Activated naive CD4-positive, alpha-beta T cell treated with Interleukin-2 at 50 U/mL for 16 hours (primary cell): Measurements from ENCODE around the gene DARS2.

ENCODE experiments used
- DNase-seq: peaks from one replicate; pipeline ENCODE4 v3.0.0-alpha.2; 2020

DARS2 gene

DNA sequence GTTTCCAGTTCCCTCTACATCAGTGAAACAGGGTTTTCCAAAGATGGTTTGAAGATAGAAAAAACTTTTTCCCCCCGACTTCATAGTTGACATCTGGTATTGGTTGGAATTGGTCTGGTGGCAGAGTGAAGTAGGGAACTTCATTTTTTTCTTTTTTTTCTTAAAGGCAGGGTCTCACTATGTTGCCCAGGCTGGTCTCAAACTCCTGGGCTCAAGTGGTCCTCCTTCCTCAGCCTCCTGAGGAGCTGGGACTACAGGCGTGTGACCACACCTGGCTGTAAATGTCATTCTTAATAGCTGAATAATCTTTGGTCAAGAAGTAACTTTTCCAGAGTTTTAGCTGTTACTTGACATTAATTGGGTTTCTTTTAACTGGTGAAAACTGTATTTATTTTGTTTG is 65.4 kb downstream of the DARS2 start:
- DNase-seq: no peak

GRCh38 chr1:173893611-173894010 is 69.1 kb downstream of the DARS2 start:
- no peak for DNase-seq

DNA sequence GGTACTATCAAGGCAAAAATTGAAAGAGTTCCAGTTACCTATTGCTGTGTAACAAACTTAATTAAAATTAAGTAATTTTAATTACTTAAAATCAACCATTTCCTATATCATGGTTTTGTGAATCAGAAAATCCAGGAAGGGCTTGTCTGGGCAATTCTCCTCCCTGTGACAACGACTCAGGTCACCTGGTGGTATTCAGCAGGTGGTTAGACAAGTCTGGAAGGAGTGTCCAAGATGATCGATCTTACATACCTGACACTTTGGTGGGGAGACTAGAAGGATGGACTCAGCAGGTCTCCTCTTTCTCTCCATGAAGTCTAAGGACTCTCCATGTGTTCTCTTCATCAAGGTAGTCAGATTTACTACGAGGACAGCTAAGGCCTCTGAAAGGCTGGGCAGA is 69.7 kb downstream of the DARS2 start:
- no peak for DNase-seq

DNA sequence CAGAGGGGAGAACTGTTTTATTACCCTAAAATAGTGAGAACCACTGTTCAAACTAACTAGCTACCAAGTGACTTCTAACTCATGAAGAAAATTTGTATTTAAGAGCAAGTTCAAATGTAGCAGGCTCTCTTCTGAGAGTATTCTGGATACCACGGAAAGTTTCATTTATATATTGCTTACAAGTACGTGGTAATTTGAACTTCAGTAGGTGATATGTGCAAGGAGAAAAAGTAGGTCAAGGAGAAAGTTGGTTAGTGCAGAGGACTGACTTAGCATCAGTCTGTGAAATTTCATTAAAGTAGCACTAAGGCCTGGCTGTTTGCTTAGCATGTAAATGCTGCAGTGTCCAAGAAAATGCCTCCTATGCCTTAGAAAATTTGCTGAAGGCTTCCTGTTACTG is 76.0 kb downstream of the DARS2 start:
- DNase-seq: no peak

GRCh38 chr1:173900992-173901391 is 76.5 kb downstream of the DARS2 start:
- no peak for DNase-seq

- no peak for DNase-seq
Measured at GRCh38 chr1:173903827-173904531, 79.5 kb downstream of the DARS2 start.
